ENCODE results near the gene GLB1L2.
A peak's percentile ranks its signal among the peaks of the same experiment; 100 is the strongest.

The GLB1L2 gene

GRCh38 chr11:134390706-134391569 is 59.1 kb downstream of the GLB1L2 start:
- ChIA-PET POLR2A (no interaction called here), CTCF (no interaction called here)
- no peak for TF ChIP-seq CTCF (IDR thresholded peaks at IDR 0.05; ENCODE audit: control extremely low read depth, extremely low read depth, low read depth, missing control alignments)
- no peak for DNase-seq (ENCODE audit: extremely low spot score)

- TF ChIP-seq CTCF (IDR thresholded peaks at IDR 0.05; ENCODE audit: control extremely low read depth, extremely low read depth, low read depth, missing control alignments), result no peak
- DNase-seq (ENCODE audit: extremely low spot score), result no peak
- ChIA-PET POLR2A (no interaction called here), CTCF (no interaction called here)
Measured at GRCh38 chr11:134391656-134392055, 59.9 kb downstream of the GLB1L2 start.

GRCh38 chr11:134392953-134393615 is 61.3 kb downstream of the GLB1L2 start:
- ChIA-PET CTCF (no interaction called here), POLR2A (no interaction called here)
- DNase-seq (ENCODE audit: extremely low spot score), result no peak
- TF ChIP-seq CTCF (IDR thresholded peaks at IDR 0.05; ENCODE audit: control extremely low read depth, extremely low read depth, low read depth, missing control alignments), result no peak

DNA sequence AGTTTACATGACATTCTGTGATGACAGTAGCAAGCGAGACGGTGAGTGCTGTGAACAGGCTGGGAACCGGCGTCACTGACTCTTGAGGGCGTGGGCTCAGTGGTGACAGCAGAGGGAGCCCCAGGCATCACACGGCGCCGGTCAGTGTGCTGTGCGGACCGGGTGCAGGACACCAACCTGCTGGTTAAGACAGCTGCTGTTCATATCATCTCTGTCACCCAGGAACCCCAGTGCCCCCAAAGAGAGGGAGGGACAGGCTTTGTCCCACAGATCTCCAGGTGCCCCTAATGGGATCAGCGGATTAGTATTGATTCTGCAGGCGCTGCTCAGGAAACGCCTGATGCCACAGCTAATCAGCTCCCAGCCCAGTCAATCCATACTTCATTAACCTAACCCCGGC is 61.9 kb downstream of the GLB1L2 start:
- CTCF ChIA-PET, result no interaction called here
- peak; percentile 31 for TF ChIP-seq CTCF (IDR thresholded peaks at IDR 0.05; ENCODE audit: control extremely low read depth, extremely low read depth, low read depth, missing control alignments)
- POLR2A ChIA-PET, result no interaction called here
- DNase-seq (ENCODE audit: extremely low spot score), result no peak

DNA sequence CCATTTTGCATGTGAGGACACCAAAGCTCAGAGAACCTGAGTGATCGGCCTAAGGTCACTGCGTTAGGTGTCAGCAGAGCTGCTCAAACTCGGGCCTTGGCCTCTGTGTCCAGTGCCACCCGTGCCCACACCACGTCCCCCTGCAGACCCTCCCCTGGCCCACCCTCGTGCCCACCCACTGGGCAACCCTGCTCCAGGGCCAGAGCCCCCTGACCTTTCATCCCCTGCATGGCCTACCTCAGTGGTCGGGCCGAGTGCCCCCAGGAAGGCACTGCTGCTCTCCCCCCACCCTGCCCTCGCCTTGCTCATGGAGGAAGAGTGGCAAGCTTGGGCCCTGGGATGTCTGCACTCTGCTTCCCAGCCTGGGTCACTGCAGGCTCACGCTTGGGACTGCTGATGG is 62.5 kb downstream of the GLB1L2 start:
- CTCF ChIA-PET, result no interaction called here
- no peak for DNase-seq (ENCODE audit: extremely low spot score)
- POLR2A ChIA-PET, result no interaction called here
- TF ChIP-seq CTCF (IDR thresholded peaks at IDR 0.05; ENCODE audit: control extremely low read depth, extremely low read depth, low read depth, missing control alignments), result no peak

- ChIA-PET CTCF (no interaction called here), POLR2A (no interaction called here)
- TF ChIP-seq CTCF (IDR thresholded peaks at IDR 0.05; ENCODE audit: control extremely low read depth, extremely low read depth, low read depth, missing control alignments), result no peak
- no peak for DNase-seq (ENCODE audit: extremely low spot score)
Measured at GRCh38 chr11:134395002-134395401, 63.2 kb downstream of the GLB1L2 start.
